MM.1S (cell line): ENCODE data around the gene MLXIPL.
"Not testable (repeated sequence)": the region's sequence is repeated elsewhere in the genome, so short reads cannot be mapped to it uniquely, and the experiment has no call there.

Experiments
- DNase-seq: peaks from one replicate; pipeline ENCODE4 v3.0.0-alpha.2; 2015
- H2AFZ ChIP-seq: fragments of 300-600 bp; sonication (generic); 2 replicates; pipeline ENCODE4 v1.6.0; 2016; ENCODE audit warnings: antibody characterized with exemption, low read length
- H3F3A ChIP-seq: fragments of 300-600 bp; sonication (generic); 2 replicates; pipeline ENCODE4 v1.6.1; 2016; ENCODE audit warnings: mild to moderate bottlenecking, antibody characterized with exemption, low read length, moderate library complexity, mixed read lengths; ENCODE audit not compliant: insufficient read depth
- H3K27ac ChIP-seq: fragments of 300-600 bp; sonication (generic); 2 replicates; pipeline ENCODE4 v1.5.1; 2016; ENCODE audit warnings: mild to moderate bottlenecking, low read length
- H3K27me3 ChIP-seq: fragments of 300-600 bp; sonication (generic); replicated peaks from 2 replicates; pipeline ENCODE4 v1.6.0; 2016; ENCODE audit warnings: low read length; ENCODE audit not compliant: insufficient read depth
- H3K36me3 ChIP-seq: fragments of 300-600 bp; sonication (generic); replicated peaks from 2 replicates; pipeline ENCODE4 v1.6.1; 2016; ENCODE audit warnings: mild to moderate bottlenecking, low read length, mixed read lengths; ENCODE audit not compliant: insufficient read depth
- H3K4me1 ChIP-seq: fragments of 300-600 bp; sonication (generic); 2 replicates; pipeline ENCODE4 v1.6.1; 2016; ENCODE audit warnings: low read length, mixed read lengths
- H3K4me2 ChIP-seq: fragments of 300-600 bp; sonication (generic); 2 replicates; pipeline ENCODE4 v1.6.0; 2016; ENCODE audit warnings: low read depth, low read length
- H3K4me3 ChIP-seq: fragments of 300-600 bp; sonication (generic); 2 replicates; pipeline ENCODE4 v1.5.1; 2016; ENCODE audit warnings: low read length, mixed read lengths
- H3K79me2 ChIP-seq: fragments of 300-600 bp; sonication (generic); 2 replicates; pipeline ENCODE4 v1.6.1; 2016; ENCODE audit warnings: mixed run types, low read length, mixed read lengths
- H3K9ac ChIP-seq: fragments of 300-600 bp; sonication (generic); 2 replicates; pipeline ENCODE4 v1.6.1; 2016; ENCODE audit warnings: low read length, mixed read lengths
- H3K9me2 ChIP-seq: fragments of 300-600 bp; sonication (generic); replicated peaks from 2 replicates; pipeline ENCODE4 v1.6.1; 2016; ENCODE audit warnings: mild to moderate bottlenecking, low read length, mixed read lengths; ENCODE audit not compliant: insufficient read depth
- H3K9me3 ChIP-seq: fragments of 300-600 bp; sonication (generic); replicated peaks from 2 replicates; pipeline ENCODE4 v1.6.1; 2016; ENCODE audit warnings: mild to moderate bottlenecking, low read length, mixed read lengths; ENCODE audit not compliant: insufficient read depth
- H4K20me1 ChIP-seq: fragments of 300-600 bp; sonication (generic); 2 replicates; pipeline ENCODE4 v1.6.1; 2016; ENCODE audit warnings: mild to moderate bottlenecking, low read length, moderate library complexity, mixed read lengths; ENCODE audit not compliant: insufficient read depth
- CTCF ChIP-seq: fragments of 300-600 bp; sonication (generic); IDR thresholded peaks from 2 replicates; pipeline ENCODE4 v1.5.1; 2016; ENCODE audit warnings: antibody characterized with exemption, low read length, mixed read lengths
- EZH2 ChIP-seq: fragments of 300-600 bp; sonication (generic); optimal IDR thresholded peaks from 2 replicates; pipeline ENCODE3; 2017; ENCODE audit warnings: low read depth, mild to moderate bottlenecking, antibody characterized with exemption, low read length, mixed read lengths
- EZH2phosphoT487 ChIP-seq: fragments of 300-600 bp; sonication (generic); IDR thresholded peaks from 2 replicates; pipeline ENCODE4 v1.6.1; 2018; ENCODE audit warnings: antibody characterized with exemption, low read length

MLXIPL gene

GRCh38 chr7:73611017-73611555 lies 13.2 kb downstream of the MLXIPL start:
- Histone ChIP-seq H3K9ac (no peak overlapping the region), H3F3A (no peaks in the 10 kb centered on the region), H3K27ac (no peak overlapping the region), H3K4me1 (no peaks in the 10 kb centered on the region), H3K79me2 (no peaks in the 10 kb centered on the region), H4K20me1 (no peaks in the 10 kb centered on the region), H3K9me2 (no peaks in the 10 kb centered on the region), H3K36me3 (no peaks in the 10 kb centered on the region), H3K27me3 (peaks cover 38% of the 10 kb centered on the region), H3K4me2 (no peak overlapping the region), H2AFZ (no peak overlapping the region), H3K9me3 (no peaks in the 10 kb centered on the region), H3K4me3 (no peak overlapping the region)
- no peak for TF ChIP-seq CTCF
- TF ChIP-seq EZH2 = no peak
- no peak for TF ChIP-seq EZH2phosphoT487
- DNase-seq = no peak

GRCh38 chr7:73610105-73610504 lies 14.2 kb downstream of the MLXIPL start:
- DNase-seq = no peak
- Histone ChIP-seq H3K27me3 (peaks cover 44% of the 10 kb centered on the region), H4K20me1 (no peaks in the 10 kb centered on the region), H3K4me2 (no peak overlapping the region), H3K9ac (no peak overlapping the region), H3K4me1 (no peaks in the 10 kb centered on the region), H3K9me3 (no peaks in the 10 kb centered on the region), H3K9me2 (no peaks in the 10 kb centered on the region), H3K36me3 (no peaks in the 10 kb centered on the region), H2AFZ (no peak overlapping the region), H3K27ac (no peak overlapping the region), H3F3A (no peaks in the 10 kb centered on the region), H3K79me2 (no peaks in the 10 kb centered on the region), H3K4me3 (no peak overlapping the region)
- TF ChIP-seq CTCF (no peak), EZH2 (no peak), EZH2phosphoT487 (no peak)

DNA sequence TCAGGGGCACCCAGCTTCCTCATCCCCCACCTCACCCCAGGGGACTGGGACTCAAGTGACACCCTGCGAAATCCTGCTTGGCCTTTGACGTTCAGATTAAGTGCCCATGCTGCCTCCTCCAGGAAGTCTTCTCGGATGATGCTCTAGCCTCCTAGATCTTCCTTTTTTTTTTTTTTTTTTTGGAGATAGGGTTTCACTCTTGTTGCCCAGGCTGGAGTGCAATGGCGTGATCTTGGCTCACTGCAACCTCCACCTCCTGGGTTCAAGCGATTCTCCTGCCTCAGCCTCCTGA lies 16.7 kb downstream of the MLXIPL start:
- H3F3A ChIP-seq, H2AFZ ChIP-seq, H3K9me2 ChIP-seq, H3K4me2 ChIP-seq, H3K27ac ChIP-seq, DNase-seq, H3K79me2 ChIP-seq, H3K9ac ChIP-seq, H3K4me3 ChIP-seq, H3K4me1 ChIP-seq, H3K9me3 ChIP-seq, H4K20me1 ChIP-seq, H3K36me3 ChIP-seq: not testable (repeated sequence)
- peaks cover 46% of the 10 kb centered on the region for H3K27me3 ChIP-seq

- no peaks in the 10 kb centered on the region for H3K36me3 ChIP-seq
- DNase-seq = peak; percentile 21
- peak overlapping the region; percentile 61 for H3K4me2 ChIP-seq
- H3K27ac ChIP-seq = no peak overlapping the region
- H3K79me2 ChIP-seq = no peaks in the 10 kb centered on the region
- TF ChIP-seq CTCF (peak; percentile 97), EZH2 (no peak)
- no peaks in the 10 kb centered on the region for H3F3A ChIP-seq
- H3K9me3 ChIP-seq = no peaks in the 10 kb centered on the region
- H3K27me3 ChIP-seq = peaks cover 41% of the 10 kb centered on the region
- H3K4me1 ChIP-seq = no peaks in the 10 kb centered on the region
- no peak overlapping the region for H3K9ac ChIP-seq
- no peak overlapping the region for H3K4me3 ChIP-seq
- no peaks in the 10 kb centered on the region for H4K20me1 ChIP-seq
- no peak overlapping the region for H2AFZ ChIP-seq
- no peaks in the 10 kb centered on the region for H3K9me2 ChIP-seq
These were observed 17.3 kb downstream of the MLXIPL start for GRCh38 chr7:73606801-73607691.
